K562 (cell line): ENCODE results near the gene SIM1. TPM values are rescaled to one million over a fixed set of nuclear protein-coding genes. Genes with fewer than 3 reads are reported as not detected.

Experiments
- ATAC-seq: fragments of 200-7000 bp; cut with Tn5 transposase; 3 replicates; pipeline ENCODE4 v1.9.1; 2020; ENCODE audit warnings: moderate library complexity
- BruUV-seq: library from RNA; stranded (reverse); fragments of 400-500 nt; replicated peaks from 2 replicates; lab custom pipeline; 2021; lab: Mats Ljungman, UMichigan
- CTCF ChIA-PET: fragments of 300-600 bp; formaldehyde crosslinking; extraction: SDS; loops from one replicate; lab custom pipeline; 2021; ENCODE audit warnings: low intra/inter-chr PET ratio; lab: Yijun Ruan, JAX
- POLR2A ChIA-PET: fragments of 300-600, 350-650 bp; sonication (Branson Sonifier 250); formaldehyde crosslinking; extraction: SDS; loops from one replicate; lab custom pipeline; 2021; ENCODE audit warnings: antibody characterized with exemption, inconsistent platforms; lab: Yijun Ruan, JAX
- DNase-seq, 4 experiments: peaks; one replicate each; pipeline versions ENCODE4 v3.0.0 to v3.0.0-alpha.2; 2011 to 2018; ENCODE audit warnings: low spot score in 3 of 4, mixed read lengths in 3 of 4; ENCODE audit errors: extremely low read depth in 1 of 4
- FAIRE-seq: peaks from 2 replicates; lab custom pipeline; 2011; peaks lifted over from hg19 to GRCh38; lab: Jason Lieb, UNC
- H2AFZ ChIP-seq: 2 replicates; pipeline ENCODE4 v1.6.0; 2011; ENCODE audit warnings: low read depth, low read length, control low read depth, inconsistent platforms
- H3K27ac ChIP-seq: fragments of 200-600 bp; 3 replicates; pipeline ENCODE4 v1.8.0; 2011; ENCODE audit warnings: low read depth, mild to moderate bottlenecking, control low read depth, inconsistent platforms, low read length, moderate library complexity, mixed read lengths; ENCODE audit errors: extremely low read depth
- H3K27me3 ChIP-seq, 2 experiments: fragments of 300-600 bp in 1 of 2; 2 replicates in 1 of 2; 3 replicates in 1 of 2; pipeline versions ENCODE4 v1.6.0 to v1.8.0; 2011; ENCODE audit warnings: inconsistent platforms in 2 of 2, low read length in 2 of 2, mild to moderate bottlenecking in 1 of 2, mixed read lengths in 1 of 2, moderate library complexity in 1 of 2; ENCODE audit not compliant: control insufficient read depth in 2 of 2, insufficient read depth in 2 of 2
- H3K36me3 ChIP-seq: fragments of 300-600 bp; 3 replicates; pipeline ENCODE4 v1.8.0; 2011; ENCODE audit warnings: mild to moderate bottlenecking, low read length, inconsistent platforms; ENCODE audit not compliant: control insufficient read depth, insufficient read depth
- H3K4me1 ChIP-seq, 2 experiments: fragments of 200-600 bp in 1 of 2; replicated peaks in 1 of 2; 2 replicates in 1 of 2; 3 replicates in 1 of 2; pipeline versions ENCODE4 v1.5.1 to v1.8.0; 2011; ENCODE audit warnings: inconsistent platforms in 2 of 2, low read length in 2 of 2, mild to moderate bottlenecking in 1 of 2, mixed read lengths in 1 of 2, moderate library complexity in 1 of 2; ENCODE audit not compliant: control insufficient read depth in 2 of 2, insufficient read depth in 2 of 2
- H3K4me2 ChIP-seq: 2 replicates; pipeline ENCODE4 v1.6.1; 2011; ENCODE audit warnings: low read length, control low read depth, inconsistent platforms, mixed read lengths; ENCODE audit not compliant: insufficient read depth
- H3K4me3 ChIP-seq: fragments of 200-600 bp; sonication (generic), shearing (Covaris generic); 2 replicates; pipeline ENCODE4 v1.5.1; 2016; ENCODE audit warnings: control low read depth, inconsistent platforms
- H3K79me2 ChIP-seq: fragments of 200-600 bp; 3 replicates; pipeline ENCODE4 v1.8.0; 2011; ENCODE audit warnings: low read length, inconsistent platforms; ENCODE audit not compliant: control insufficient read depth, insufficient read depth
- H3K9ac ChIP-seq, 2 experiments: 2 replicates each; pipeline versions ENCODE4 v1.6.0 to v1.6.1; 2011; ENCODE audit warnings: low read depth in 2 of 2, low read length in 2 of 2, control low read depth in 1 of 2, inconsistent platforms in 1 of 2, mild to moderate bottlenecking in 1 of 2, mixed read lengths in 1 of 2; ENCODE audit not compliant: insufficient read depth in 1 of 2
- H3K9me1 ChIP-seq: one replicate; pipeline ENCODE4 v1.6.0; 2011; ENCODE audit warnings: inconsistent platforms, mild to moderate bottlenecking, low read length, moderate library complexity; ENCODE audit not compliant: control insufficient read depth, insufficient read depth
- H3K9me3 ChIP-seq: replicated peaks from 2 replicates; pipeline ENCODE4 v1.5.1; 2011; ENCODE audit warnings: low read depth, low read length, inconsistent platforms; ENCODE audit not compliant: control insufficient read depth, insufficient read depth
- H4K20me1 ChIP-seq: replicated peaks from 2 replicates; pipeline ENCODE4 v1.6.1; 2011; ENCODE audit warnings: low read length, inconsistent platforms, mixed read lengths; ENCODE audit not compliant: control insufficient read depth, insufficient read depth
- KLF16 ChIP-seq: IDR thresholded peaks from 2 replicates; pipeline ENCODE4 v1.6.1; 2016; ENCODE audit warnings: antibody characterized with exemption
- MBD1 ChIP-seq: fragments of 250-450 bp; sonication (Bioruptor Pico); IDR thresholded peaks from 2 replicates; pipeline ENCODE4 v1.8.0; 2022; ENCODE audit warnings: inconsistent platforms
- MXD1 ChIP-seq: fragments of 250-450 bp; sonication (Bioruptor Pico); IDR thresholded peaks from 2 replicates; pipeline ENCODE4 v1.8.0; 2021; ENCODE audit warnings: borderline replicate concordance, mild to moderate bottlenecking, moderate library complexity; ENCODE audit not compliant: poor library complexity, severe bottlenecking
- MYBL2 ChIP-seq, 2 experiments: fragments of 450-650 bp in 1 of 2; sonication (generic) in 1 of 2; formaldehyde crosslinking in 1 of 2; IDR thresholded peaks; 2 replicates each; pipeline versions ENCODE4 v1.6.1 to v1.8.1; 2017 to 2022; ENCODE audit warnings: borderline replicate concordance in 1 of 2, inconsistent platforms in 1 of 2, low read depth in 1 of 2, mild to moderate bottlenecking in 1 of 2, missing genetic modification reagents in 1 of 2, moderate library complexity in 1 of 2
- PCBP2 ChIP-seq: fragments of 200-400 bp; formaldehyde crosslinking; IDR thresholded peaks from 2 replicates; pipeline ENCODE4 v1.6.1; 2018; ENCODE audit warnings: low read length, low read depth, mild to moderate bottlenecking, moderate library complexity; ENCODE audit not compliant: poor library complexity, severe bottlenecking
- PHF8 ChIP-seq: fragments of 200-600 bp; sonication (generic); IDR thresholded peaks from 2 replicates; pipeline ENCODE4 v1.6.1; 2012; ENCODE audit warnings: mixed run types, mild to moderate bottlenecking, inconsistent platforms, low read length, moderate library complexity, borderline replicate concordance
- in situ Hi-C: fragments of 300-500 bp; cut with MboI; formaldehyde crosslinking; loops from 4 replicates; pipeline ENCODE4 v1.15.0; 2018; ENCODE audit warnings: inconsistent platforms, mixed read lengths
- intact Hi-C: fragments of 100-400 bp; cut with micrococcal nuclease; formaldehyde crosslinking; loops from 2 replicates; pipeline ENCODE4 v1.14.2; 2022
- polyA plus RNA-seq, 8 experiments: library from polyadenylated mRNA; depleted of rRNA in 4 of 8; stranded (reverse) in 5 of 8; unstranded in 3 of 8; fragments of >200 nt; fragmentation: Nextera tagmentation in 2 of 8; fragmentation: Illumina TruSeq in 1 of 8; extraction: Ambion mirVana in 2 of 8; extraction: Trizol in 1 of 8; gene quantifications; 2 replicates each; pipeline versions ENCODE4 v1.2.1 to v1.2.3, GENCODE V29; 2011 to 2014; ENCODE audit warnings: inconsistent platforms in 1 of 8, missing spikeins in 1 of 8
- total RNA-seq, 7 experiments: library from RNA; depleted of rRNA in 6 of 7; stranded (reverse); fragments of >200 nt in 6 of 7; fragmentation: Illumina TruSeq in 2 of 7; extraction: Trizol in 2 of 7; gene quantifications; 2 replicates each; pipeline versions ENCODE4 v1.2.1 to v1.2.3, GENCODE V29; 2011 to 2021; ENCODE audit warnings: low replicate concordance in 1 of 7

The SIM1 gene
- total and polyA plus RNA-seq, 9 of the 15 experiments (the other 6 are each of a cell fraction or from before 2014, with no cell fraction given) = not detected

- TF ChIP-seq PCBP2 (no peak), MBD1 (CRISPR knock-in tag) (no peak), MXD1 (CRISPR knock-in tag) (no peak), KLF16 (no peak)
Observed at GRCh38 chr6:100353276-100354015, 111.3 kb downstream of the SIM1 start (continued).

GRCh38 chr6:100350139-100350538 is 114.6 kb downstream of the SIM1 start:
- POLR2A ChIA-PET = interaction anchor here (1.2 to 1.6 kb wide), 2 partner anchors 11 to 35 kb away, joined by 3 read pairs; no protein-coding TSS in a partner anchor
- ATAC-seq (no peak), DNase-seq (no peak), FAIRE-seq (no peak)
- Histone ChIP-seq H3K9me1 (no peaks in the 10 kb centered on the region), H4K20me1 (no peaks in the 10 kb centered on the region), H3K9me3 (no peaks in the 10 kb centered on the region), H3K79me2 (no peaks in the 10 kb centered on the region), H3K4me2 (no peak overlapping the region), H3K27me3 (no peaks in the 10 kb centered on the region; a peak in 1 of 5 replicates), H3K27ac (no peak overlapping the region), H2AFZ (no peak overlapping the region)
- intact Hi-C loops = no loop called here
- in situ Hi-C loops = no loop called here
- BruUV-seq = no TSS peak
- TF ChIP-seq MYBL2 (IDR thresholded peaks at IDR 0.05; ENCODE audit: low read depth) (no peak), MYBL2 (CRISPR knock-in tag; IDR thresholded peaks at IDR 0.05; ENCODE audit: borderline replicate concordance) (no peak), PHF8 (no peak)
- TF ChIP-seq, all 486 proteins: peak for 0
- H3K4me3 ChIP-seq = no peak overlapping the region
- H3K36me3 ChIP-seq = no peaks in the 10 kb centered on the region
- CTCF ChIA-PET = no interaction called here
- H3K9ac ChIP-seq = no peak overlapping the region
- H3K4me1 ChIP-seq = no peaks in the 10 kb centered on the region; a peak in 3 of 5 replicates
